ENCODE measurements around the gene RUNX3.
A peak's percentile ranks its signal among the peaks of the same experiment; 100 is the strongest.
"Not testable (repeated sequence)": the region's sequence is repeated elsewhere in the genome, so short reads cannot be mapped to it uniquely, and the experiment has no call there.

RUNX3 gene

DNA sequence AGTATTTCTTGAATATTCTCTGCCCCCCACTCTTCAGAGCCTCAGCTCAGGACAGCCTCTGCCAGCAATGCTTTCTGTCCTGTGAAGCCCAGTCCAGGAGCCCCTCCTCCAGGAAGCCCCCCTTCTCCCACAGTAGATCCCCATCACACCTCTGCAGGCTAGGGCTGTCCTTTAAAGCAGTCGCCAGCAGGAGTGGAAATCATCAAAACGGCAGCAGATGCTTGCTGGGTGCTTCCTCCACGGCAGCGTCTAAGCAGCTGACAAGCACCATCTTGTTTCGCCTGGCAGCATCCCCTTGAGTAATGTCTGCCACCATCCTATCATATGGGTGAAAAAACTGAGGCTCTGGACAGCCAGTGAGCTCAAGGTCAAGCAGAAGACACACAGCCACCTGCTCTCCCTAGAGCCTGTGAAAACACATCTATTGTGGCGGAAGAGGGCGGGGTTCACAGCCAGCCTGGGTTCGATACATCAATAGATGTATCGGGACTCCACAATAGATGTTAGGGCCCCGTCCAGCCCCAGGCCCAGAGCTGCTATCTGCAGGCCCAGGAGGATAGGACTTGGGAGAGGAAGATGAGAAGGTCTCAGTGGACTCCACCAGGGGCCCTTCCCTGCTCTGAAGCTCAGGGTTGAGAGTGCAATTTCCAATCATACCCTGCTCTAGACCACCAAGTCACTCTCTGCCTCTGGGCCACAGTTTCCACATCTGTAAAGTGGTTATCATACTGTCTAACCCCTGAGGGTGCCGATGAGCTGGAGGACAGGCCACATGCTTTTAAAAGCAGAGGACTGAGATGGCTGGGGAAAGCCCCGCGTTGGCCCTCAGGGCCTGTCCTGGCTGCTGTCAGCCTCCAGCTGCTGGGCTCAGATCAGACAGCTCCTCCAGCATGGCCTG lies 17.5 kb downstream of the RUNX3 start:
- no peak for DNase-seq

DNA sequence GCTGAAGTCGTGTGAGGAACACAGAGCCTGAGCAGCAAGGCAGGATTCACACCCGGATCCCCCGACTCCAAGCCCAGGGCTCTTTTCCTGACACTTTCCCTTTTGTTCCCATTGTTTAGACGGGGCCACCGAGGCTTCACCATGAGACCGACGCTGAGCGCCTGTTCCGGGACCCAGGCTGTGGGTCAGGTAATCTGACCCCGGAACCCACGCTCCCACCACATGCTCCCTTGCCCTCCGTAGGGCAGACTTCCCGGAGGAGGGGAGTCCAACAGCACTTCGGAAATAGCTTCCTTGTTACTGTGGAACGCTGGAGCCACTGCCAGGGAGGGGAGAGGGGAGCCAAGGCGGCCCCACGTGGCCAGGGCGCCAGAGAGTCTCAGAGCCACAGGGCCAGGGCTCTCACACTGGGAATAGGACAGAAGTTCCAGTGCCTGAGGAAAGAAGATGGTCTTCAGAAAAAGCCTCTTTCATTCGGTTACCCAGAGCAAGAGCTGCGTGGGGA lies 18.4 kb downstream of the RUNX3 start:
- no peak for DNase-seq

DNA sequence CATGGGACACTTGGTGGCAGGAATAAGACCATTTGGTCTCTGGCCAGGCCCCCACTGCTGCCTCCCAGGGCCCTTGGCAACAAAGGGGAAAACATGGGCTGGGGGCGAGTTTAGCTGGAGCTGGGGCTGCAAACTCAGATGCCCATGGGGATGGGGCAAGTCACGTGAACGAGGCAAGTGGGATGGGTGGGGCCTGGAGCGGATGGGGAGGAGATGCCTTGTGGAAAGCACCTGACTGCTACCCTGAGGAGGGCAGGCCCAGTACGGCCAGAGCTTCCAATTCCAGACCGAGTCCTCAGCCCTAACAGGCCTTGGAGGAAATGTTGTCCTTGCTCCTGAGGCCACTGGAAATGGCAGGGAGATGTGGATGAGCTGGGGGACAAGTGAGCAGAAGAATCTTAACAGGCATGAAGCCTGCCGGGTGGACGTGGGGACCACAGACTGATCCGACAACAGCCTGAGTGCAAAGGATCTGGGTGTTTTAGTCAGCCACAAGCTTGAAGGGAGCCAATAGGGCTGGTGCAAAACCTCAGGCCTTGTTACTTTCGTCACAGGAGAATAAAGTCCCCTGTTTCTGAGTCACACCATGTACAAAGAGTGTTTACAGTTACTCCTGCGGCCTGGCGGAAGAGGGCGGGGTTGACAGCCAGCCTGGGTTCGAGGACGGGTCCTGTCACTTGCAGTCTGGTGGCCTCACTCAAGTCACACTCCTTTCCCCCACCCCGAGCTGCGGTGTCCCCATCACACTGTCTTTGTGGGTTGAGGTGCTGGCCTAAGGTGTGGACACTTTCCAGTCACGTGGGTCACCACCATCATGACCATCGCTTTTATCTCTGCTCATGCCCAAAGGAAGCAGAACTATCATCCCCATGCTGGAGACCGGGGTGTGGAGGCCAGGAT lies 19.1 kb downstream of the RUNX3 start:
- DNase-seq = peak; percentile 50 to 82 (median 71)

DNA sequence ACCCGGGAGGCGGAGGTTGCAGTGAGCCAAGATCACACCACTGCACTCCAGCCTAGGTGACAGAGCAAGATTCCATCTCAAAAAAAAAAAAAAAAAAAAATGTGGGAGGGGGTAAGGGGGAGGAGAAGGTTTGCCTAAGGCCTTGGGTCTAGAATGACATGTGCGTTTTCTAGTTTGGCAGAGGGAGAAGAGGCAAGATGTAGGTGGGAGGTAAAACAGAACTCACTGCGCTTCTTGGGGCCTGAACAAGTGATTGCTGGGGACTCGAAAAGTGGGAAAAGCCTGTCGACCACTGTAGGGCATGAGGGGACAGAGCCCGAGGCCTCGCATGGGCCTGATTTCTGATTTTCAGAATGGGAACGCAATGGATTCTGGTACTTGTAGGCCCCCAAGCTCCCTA lies 19.9 kb downstream of the RUNX3 start:
- DNase-seq = no peak

DNA sequence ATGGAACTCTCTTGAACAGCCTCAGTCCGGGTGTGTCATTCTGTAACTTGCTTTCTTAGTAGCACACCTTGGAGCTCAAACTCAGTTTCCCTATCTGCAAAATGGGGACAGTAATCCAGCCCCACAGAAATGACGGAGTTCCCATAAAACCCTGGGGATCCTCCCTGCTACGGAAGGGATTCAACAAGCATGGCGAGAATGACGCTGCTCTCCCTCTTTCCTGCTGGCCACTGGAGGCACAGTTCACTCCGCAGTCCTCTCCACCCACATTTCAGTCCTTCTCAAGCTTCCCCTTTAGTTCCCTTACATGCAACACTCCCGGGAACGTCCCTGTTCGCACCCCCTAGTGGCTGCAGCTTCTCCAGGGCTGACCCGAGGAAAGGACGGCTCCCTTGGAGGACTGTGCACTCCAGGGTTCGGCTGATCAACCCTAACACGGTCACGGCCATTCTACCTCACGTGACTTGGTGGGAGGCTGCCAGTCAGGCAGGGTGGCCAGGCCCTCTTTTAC lies 20.6 kb downstream of the RUNX3 start:
- DNase-seq = no peak

DNA sequence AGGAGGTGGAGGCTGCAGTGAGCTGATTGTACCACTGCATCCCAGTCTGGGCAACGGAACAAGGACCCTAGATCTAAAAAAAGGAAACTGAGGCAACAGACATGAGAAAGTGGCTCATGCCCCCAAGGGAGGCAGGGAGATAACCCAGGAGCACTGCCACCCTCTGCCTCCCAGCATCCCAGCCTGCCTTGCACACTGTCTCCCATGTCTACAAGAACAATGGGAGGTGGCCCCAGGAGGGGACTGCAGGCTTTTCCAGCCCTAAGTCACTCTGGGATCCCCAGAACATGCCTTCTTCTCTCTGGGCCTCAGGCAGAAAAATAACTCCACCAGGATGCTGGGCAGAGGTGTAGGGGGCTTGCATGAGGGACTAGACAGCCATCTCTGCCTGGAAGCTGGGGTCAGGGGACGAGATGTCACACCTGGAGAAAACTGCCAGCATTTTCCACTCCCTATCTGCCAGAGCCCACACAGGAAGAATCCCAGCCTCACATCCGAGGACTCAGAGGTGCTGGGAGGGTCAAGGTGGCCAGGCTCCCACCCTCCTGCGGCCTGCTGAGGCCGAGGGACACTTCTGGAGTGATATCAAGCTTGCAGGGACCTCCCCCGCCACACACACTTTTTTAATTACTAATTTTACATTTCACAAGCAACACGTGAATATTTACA lies 21.4 kb downstream of the RUNX3 start:
- no peak for DNase-seq

DNA sequence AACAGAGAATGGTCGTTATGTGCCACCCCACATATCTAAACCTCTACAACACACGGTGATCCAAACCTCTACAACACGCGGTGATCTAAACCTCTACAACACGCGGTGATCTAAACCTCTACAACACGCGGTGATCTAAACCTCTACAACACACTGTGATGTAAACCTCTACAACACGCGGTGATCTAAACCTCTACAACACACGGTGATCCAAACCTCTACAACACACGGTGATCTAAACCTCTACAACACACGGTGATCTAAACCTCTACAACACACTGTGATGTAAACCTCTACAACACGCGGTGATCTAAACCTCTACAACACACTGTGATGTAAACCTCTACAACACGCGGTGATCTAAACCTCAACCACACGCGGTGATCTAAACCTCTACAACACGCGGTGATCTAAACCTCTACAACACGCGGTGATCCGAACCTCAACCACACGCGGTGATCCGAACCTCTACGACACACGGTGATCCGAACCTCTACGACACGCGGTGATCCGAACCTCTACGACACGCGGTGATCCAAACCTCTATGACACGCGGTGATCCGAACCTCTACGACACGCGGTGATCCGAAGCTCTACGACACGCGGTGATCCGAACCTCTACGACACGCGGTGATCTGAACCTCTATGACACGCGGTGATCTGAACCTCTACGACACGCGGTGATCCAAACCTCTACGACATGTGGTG lies 22.3 kb downstream of the RUNX3 start:
- not testable (repeated sequence) for DNase-seq

DNA sequence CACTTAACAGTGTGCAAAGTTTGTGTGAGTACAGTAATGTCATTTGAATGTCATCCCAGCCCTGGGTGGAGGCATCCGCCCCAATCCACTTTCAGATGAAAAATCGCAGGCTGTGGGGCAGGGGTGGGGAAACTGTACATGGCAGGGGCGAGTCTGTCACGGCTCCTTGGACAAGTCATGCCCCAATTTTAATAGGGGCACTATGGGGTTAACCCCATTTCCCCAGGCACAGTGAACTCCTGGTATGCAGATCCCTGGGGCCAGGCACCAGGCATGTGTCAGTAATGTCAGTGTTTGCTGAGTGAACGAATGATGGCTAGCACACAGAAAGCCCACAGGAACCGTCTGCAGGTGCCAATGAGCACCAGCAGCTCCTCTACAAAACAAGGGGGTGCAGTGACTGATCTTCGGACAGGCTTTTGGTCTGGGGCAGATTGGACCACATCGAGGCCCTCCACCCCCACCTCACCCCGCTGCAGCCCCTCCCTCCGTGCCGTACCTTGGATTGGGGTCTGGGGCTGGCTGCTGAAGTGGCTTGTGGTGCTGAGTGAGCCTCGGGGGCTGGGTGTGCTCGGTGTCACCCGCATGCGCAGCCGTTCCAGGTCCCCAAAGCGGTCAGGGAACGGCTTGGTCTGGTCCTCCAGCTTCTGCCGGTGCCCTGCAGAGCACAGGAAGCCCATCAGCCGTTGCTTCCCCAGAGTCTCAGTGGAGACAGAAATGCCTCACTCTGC lies 23.2 kb downstream of the RUNX3 start:
- DNase-seq = no peak

DNA sequence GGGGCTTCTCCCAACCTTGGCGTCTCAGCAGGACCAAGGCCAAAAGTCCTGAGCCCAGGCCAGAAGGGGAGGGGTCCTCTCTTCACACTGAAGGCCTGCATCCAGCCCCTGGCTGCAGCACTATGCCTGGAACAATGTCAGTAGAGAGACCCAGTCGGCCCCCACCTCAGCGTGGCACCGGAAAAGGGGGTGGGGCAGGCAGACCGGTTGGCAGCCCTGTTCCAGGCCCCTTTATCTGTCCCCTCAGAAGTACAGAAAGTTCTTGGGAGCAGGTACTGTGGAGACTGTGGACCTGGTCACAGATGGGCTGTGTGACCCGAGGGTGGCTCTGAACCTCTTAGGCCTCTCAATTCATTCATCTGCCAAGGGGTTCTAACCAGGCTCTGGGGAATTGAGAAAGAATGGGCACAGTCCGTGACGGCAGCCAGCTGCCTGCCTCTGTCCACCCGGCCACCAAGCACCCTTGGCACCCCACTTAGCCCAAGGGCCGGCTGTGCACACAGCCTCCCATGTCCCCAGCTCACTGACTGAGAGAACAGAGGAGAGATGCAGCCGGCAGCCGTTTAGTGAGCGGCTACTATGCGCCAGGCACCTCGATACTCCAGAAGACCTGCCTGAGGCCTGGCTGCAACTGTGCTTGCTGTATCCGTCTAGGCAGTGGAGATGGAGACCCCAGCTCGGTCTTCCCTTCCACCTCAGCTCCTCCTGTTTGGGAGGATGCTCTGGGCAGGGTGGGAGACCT lies 23.9 kb downstream of the RUNX3 start:
- no peak for DNase-seq

DNA sequence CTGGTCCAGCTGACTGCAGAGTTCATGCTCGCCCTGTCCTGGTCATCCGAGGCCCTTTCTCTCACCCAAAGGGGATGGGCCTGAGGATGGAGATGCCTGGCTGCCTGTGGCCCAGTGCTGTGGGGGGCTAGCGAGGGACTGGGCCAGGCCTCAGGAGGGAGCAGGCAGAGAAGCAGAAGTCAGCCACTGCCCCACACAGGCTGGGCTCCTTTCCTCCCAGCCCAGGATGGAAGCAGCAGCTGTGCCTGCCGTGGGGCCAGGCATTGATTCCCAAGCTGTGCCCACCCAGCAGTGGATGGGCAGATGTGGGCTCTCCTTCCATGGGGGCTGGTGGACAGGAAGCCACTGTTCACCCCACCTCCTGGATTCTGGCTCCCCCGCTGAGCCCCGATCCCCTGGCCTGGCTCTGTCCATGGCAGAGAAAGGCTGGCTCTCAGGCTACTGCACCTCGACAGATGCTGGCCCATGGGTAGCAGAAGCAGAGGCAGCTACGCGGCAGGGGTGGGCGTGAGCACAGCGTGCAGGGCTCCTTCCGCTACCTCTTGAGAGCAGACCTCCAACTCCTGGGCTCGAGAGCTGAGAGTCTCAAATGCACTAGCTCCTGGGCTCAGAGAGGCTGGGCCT lies 24.6 kb downstream of the RUNX3 start:
- DNase-seq = no peak

DNA sequence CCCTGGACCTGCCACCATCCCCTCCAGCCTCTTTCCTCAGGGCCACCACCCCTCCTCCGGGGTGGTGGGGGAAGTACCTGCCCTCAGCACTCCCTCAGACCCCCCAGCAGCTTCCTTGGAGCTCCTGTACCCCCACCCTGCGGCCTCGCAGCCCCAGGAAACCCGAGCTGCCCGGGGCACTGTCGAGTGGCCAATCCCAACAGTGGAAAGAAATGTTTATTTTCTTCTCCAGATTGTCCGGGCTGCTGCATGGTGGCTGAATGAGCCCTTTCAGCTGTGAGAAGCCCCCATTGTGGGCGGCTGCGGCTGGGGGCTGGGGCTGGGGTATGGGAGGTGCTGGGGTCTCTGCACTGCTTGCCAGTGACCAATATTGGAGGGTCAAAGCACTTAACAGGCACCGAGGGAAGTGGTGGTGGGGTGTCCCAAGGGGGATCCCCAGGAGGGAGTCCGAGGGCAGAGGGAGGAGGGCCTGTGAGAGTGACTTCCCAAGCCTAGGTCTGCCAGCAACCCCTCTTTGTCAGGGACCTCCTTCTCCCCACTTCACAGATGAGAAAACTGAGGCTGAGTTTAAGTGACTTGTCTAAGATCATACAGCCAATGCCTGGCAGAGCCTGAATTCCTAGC lies 25.2 kb downstream of the RUNX3 start:
- no peak for DNase-seq

DNA sequence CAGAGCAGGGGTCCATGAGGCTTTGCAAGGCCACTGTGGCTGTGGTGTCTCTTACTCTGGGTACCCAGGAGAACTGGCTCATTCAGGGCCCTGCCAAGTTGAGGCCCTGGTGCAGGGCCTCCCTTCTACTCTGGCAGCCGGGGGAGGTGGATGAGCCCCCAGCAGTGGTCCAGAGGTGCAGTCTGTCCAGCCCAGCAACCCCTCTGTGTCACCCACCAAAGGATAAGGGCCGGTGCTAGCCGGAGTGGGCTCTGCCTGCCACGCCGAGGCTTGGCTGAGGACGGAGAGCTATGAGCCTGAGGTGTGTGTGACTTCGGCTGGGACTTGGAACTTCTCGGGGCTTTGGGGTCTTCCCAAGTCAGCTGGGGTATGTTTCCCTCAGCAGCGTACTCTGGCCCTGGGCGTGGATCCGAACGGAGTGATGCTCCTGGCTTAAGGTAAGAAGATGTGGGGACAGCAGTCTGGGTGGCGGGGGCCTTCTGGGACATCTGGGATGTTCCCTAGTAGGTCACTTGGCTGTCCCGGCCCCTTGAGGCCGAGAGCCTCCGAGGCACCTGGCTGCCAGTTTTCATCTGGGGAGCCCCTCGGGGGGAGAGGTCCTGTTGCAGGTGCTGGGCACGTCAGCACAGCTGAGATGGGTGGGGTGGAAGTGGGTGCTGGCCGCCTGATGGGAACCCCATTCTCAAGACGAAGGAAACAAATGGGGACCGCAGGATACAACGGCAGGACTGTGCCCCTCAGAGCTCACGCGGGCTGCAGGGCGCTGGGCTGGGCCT lies 25.9 kb downstream of the RUNX3 start:
- no peak for DNase-seq

DNA sequence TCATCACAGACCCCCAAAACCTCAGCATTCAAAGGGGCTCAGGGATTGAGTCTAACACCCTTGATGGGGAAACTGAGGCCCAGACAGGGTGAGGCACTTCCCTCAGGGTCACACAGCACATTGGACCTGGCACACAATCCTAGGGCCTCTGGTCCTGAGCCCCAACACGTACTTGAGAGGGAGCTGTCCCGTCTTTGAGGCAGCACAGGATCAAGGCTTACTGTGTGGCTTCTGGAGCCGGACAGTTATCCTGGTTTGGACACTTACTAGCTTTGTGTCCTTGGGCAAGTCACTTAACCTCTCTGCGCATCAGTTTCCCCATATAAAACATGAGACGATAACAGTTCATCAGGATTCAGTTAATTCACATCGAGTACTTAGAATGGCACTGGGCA lies 26.5 kb downstream of the RUNX3 start:
- DNase-seq = no peak

DNA sequence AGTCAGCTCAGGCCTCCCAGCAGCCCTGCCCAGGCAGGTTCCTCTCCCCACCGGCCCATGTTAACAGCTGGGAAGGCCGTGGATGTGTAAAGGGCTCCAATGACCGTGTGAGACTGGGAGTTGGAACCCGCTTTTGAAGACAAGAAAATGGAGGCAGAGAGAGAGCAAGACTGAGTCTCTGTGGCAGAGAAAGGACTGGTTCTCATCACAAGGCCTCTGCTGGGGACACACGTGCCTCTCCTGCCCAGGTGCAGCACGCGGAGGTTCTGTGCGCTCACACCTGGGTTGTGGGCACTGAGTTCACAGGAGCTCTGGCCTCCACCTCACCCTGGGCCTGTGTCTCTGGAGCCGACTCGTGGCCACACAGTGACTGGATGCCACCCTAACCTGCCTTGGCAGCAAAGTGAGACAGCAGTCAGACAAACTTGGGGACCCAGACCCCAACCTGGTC lies 27.0 kb downstream of the RUNX3 start:
- DNase-seq = no peak

DNA sequence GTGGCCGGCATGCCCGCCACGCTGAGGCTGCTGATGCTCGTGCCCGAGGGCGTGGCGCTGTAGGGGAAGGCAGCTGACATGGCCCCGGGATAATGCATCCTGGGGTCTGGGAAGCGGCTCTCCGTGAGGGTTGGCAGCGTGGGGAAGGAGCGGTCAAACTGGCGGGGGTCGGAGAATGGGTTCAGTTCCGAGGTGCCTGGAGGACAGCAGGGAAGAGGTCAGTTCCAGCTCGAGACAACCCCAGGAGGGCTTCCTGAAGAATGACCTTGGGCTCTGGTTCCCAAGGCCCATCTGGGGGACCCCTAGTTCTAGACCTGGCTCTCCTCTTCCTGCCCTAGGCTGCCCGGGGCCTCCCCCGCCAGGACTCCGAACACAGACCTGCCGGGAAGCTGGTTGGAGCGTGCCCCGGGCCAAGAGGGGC lies 27.6 kb downstream of the RUNX3 start:
- no peak for DNase-seq

DNA sequence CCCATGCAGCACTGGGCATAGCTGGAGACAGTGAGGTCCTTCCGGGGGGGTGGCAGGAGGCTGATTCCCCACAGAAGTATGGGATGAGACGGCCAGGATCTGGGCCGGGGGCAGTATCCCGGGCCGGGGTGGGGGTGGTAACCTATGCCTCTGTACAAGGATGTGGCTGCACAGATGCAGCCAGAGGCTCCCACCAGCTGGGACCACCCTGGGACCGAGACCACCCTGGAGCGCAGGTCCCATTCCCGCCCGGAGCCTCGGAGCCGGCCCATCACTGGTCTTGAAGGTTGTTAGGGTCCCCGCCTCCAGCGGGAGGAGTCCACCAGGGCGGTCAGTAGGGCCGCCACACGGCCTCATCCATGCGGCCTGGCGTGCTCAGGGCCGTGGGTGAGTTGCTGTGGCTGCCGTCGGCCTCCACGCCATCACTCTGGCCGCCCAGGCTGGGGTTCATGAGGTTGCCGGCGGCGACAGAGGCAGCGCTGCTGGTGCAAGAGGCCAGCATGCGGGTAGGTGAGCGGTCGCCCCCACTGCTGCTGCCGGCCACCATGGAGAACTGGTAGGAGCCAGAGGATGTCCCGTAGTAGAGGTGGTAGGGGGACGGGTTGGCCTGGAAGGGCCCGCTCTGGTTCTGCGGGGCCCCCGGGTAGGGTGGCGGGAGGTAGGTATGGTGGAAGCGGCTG lies 28.1 kb downstream of the RUNX3 start:
- no peak for DNase-seq

DNA sequence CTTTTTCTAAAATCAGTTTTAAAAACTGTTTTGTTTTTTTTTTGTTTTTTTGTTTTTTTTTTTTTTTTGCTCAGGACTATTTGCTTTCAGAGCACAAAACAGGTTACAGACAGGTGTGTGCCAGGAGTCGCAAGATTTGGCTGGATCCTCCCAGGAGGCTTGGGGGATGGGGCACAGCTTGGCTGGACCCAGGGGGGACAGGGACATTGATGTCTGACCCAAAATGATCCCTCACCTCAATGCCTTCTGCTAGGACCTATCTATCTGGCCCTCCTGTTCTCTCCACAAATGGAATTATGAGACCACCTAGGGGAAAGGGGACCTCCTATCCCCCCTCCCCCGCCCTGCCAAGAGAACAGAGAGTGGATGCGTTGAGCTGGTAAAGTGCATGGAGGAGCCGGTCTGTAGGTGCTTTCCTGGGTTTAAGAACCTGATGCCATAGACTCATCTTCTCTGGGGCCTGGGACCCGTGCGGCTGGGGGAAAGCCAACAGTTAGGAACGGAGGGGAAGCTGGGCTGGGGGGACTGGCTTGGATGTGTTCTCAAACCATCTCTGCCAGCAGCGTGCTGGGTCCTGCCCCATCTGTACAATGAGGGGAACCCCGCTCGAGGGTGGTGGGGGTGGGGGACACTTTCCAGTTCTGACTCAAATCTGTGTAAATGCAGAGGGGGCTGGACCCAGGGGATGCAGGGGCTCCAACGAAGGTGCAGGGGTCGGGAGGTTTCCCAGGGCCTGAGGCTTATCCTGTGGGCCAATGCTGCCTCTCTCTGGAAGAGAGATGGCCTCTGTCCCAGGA lies 28.9 kb downstream of the RUNX3 start:
- no peak for DNase-seq
